B cell (primary cell): ENCODE data around the gene ACOX2. TPM values are rescaled to one million over a fixed set of nuclear protein-coding genes. Genes with fewer than 3 reads are reported as not detected.

Source experiments
- ATAC-seq: fragments of 200-7000 bp; cut with Tn5 transposase; one replicate; pipeline ENCODE4 v1.10.0; 2021; ENCODE audit warnings: low read depth, mild to moderate bottlenecking, moderate number of reproducible peaks, moderate library complexity
- CTCF ChIA-PET: fragments of 350-600 bp; sonication (Branson Sonifier 250); formaldehyde crosslinking; loops from one replicate; lab custom pipeline; 2021; ENCODE audit warnings: antibody characterized with exemption, inconsistent platforms; lab: Charles Lee
- POLR2A ChIA-PET: fragments of 350-600 bp; sonication (Branson Sonifier 250); formaldehyde crosslinking; loops from one replicate; lab custom pipeline; 2021; ENCODE audit warnings: antibody characterized with exemption; lab: Charles Lee
- DNase-seq: peaks from one replicate; pipeline ENCODE4 v3.0.0; 2013
- H2AFZ ChIP-seq: 2 replicates; pipeline ENCODE4 v1.6.1; 2012; ENCODE audit warnings: mild to moderate bottlenecking, low read depth, low read length; ENCODE audit not compliant: insufficient read depth, poor library complexity, severe bottlenecking
- H3K27ac ChIP-seq, 2 donors: 1 replicate in 1 of 2; 2 replicates in 1 of 2; pipeline ENCODE4 v1.5.1; 2012 to 2013; ENCODE audit warnings: low read length in 2 of 2, mild to moderate bottlenecking in 2 of 2, moderate library complexity in 1 of 2
- H3K27me3 ChIP-seq, 4 experiments: fragments of 200-600 bp in 1 of 4; sonication (generic) in 1 of 4; replicated peaks in 1 of 4; 1 replicate in 2 of 4; 2 replicates in 2 of 4; pipeline versions ENCODE4 v1.6.1 to v1.7.0; 2013 to 2016; ENCODE audit warnings: low read length in 3 of 4, mild to moderate bottlenecking in 2 of 4, mixed read lengths in 1 of 4, moderate library complexity in 1 of 4; ENCODE audit not compliant: insufficient read depth in 4 of 4, control insufficient read depth in 3 of 4; ENCODE audit errors: control extremely low read depth in 1 of 4
- H3K36me3 ChIP-seq, 2 experiments: replicated peaks in 1 of 2; 1 replicate in 1 of 2; 2 replicates in 1 of 2; pipeline versions ENCODE4 v1.6.1 to v1.7.1; 2013; ENCODE audit warnings: low read length in 1 of 2; ENCODE audit not compliant: insufficient read depth in 2 of 2, control insufficient read depth in 1 of 2; ENCODE audit errors: control extremely low read depth in 1 of 2, extremely low read depth in 1 of 2
- H3K4me1 ChIP-seq, 2 donors: fragments of 200-600 bp in 1 of 2; sonication (generic) in 1 of 2; 1 replicate in 1 of 2; 2 replicates in 1 of 2; pipeline versions ENCODE4 v1.5.1 to v1.6.1; 2013 to 2017; ENCODE audit warnings: low read length in 2 of 2; ENCODE audit not compliant: control insufficient read depth in 2 of 2, insufficient read depth in 2 of 2
- H3K4me2 ChIP-seq: replicated peaks from 2 replicates; pipeline ENCODE3; 2012; ENCODE audit warnings: mild to moderate bottlenecking, low read depth, low read length; ENCODE audit not compliant: poor library complexity, severe bottlenecking
- H3K4me3 ChIP-seq, 5 experiments: fragments of 200-600 bp in 1 of 5; sonication (generic) in 1 of 5; 1 replicate in 3 of 5; 2 replicates in 2 of 5; pipeline versions ENCODE4 v1.5.1 to v1.7.0; 2011 to 2016; ENCODE audit warnings: low read length in 4 of 5, mild to moderate bottlenecking in 4 of 5, low read depth in 2 of 5, control low read depth in 1 of 5, moderate library complexity in 1 of 5; ENCODE audit not compliant: insufficient read depth in 1 of 5; ENCODE audit errors: control extremely low read depth in 1 of 5, extremely low read depth in 1 of 5
- H3K79me2 ChIP-seq: fragments of 200-600 bp; sonication (generic); one replicate; pipeline ENCODE4 v1.6.0; 2016; ENCODE audit warnings: low read length; ENCODE audit not compliant: control insufficient read depth, insufficient read depth
- H3K9ac ChIP-seq: fragments of 200-600 bp; sonication (generic); 2 replicates; pipeline ENCODE4 v1.6.1; 2017; ENCODE audit warnings: mild to moderate bottlenecking, low read length, moderate library complexity
- H3K9me3 ChIP-seq, 3 donors: one replicate each; pipeline versions ENCODE4 v1.6.1 to v1.7.1; 2013; ENCODE audit warnings: low read length in 2 of 3; ENCODE audit not compliant: control insufficient read depth in 2 of 3, insufficient read depth in 1 of 3; ENCODE audit errors: control extremely low read depth in 1 of 3
- H4K20me1 ChIP-seq: 2 replicates; pipeline ENCODE4 v1.6.0; 2012; ENCODE audit warnings: mild to moderate bottlenecking, low read length; ENCODE audit not compliant: insufficient read depth, control insufficient read depth, poor library complexity, severe bottlenecking
- H3K27ac Mint-ChIP-seq: one replicate; pipeline ENCODE4 v1.8.0; 2021; ENCODE audit warnings: mixed read lengths
- H3K27me3 Mint-ChIP-seq: one replicate; pipeline ENCODE4 v1.8.0; 2021; ENCODE audit warnings: mixed read lengths
- H3K4me1 Mint-ChIP-seq: one replicate; pipeline ENCODE4 v1.8.0; 2021; ENCODE audit warnings: mixed read lengths
- H3K4me3 Mint-ChIP-seq: one replicate; pipeline ENCODE4 v1.8.0; 2021; ENCODE audit warnings: mixed read lengths
- H3K9me3 Mint-ChIP-seq: one replicate; pipeline ENCODE4 v1.8.0; 2022; ENCODE audit warnings: mixed read lengths; ENCODE audit not compliant: insufficient read depth
- EZH2 ChIP-seq: IDR thresholded peaks from 2 replicates; pipeline ENCODE4 v1.6.1; 2012; ENCODE audit warnings: borderline replicate concordance, low read depth, mild to moderate bottlenecking, moderate library complexity, low read length; ENCODE audit not compliant: insufficient read depth, poor library complexity, severe bottlenecking
- WGBS: methylation state at CpG from one replicate; pipeline ENCODE4 v1.1.5; 2013; ENCODE audit warnings: missing lambda C conversion rate; ENCODE audit not compliant: insufficient coverage; 5-methylcytosine and 5-hydroxymethylcytosine counted together
- intact Hi-C: fragments of 100-400 bp; cut with micrococcal nuclease; formaldehyde crosslinking; loops from one replicate; pipeline ENCODE4 v1.10.0; 2022
- polyA plus RNA-seq: library from polyadenylated mRNA; depleted of rRNA; stranded (reverse); fragments of >200 nt; gene quantifications from 2 replicates; pipeline ENCODE4 v1.2.3, GENCODE V29; 2012
- total RNA-seq, 2 donors: library from RNA; stranded (reverse); fragments of 120-200 nt in 1 of 2; gene quantifications; 1 replicate in 1 of 2; 2 replicates in 1 of 2; pipeline versions ENCODE4 v1.2.3 to v1.2.4, GENCODE V29; 2013 to 2022
- TF ChIP-seq, protein P1 (sequence below): fragments of 200-600 bp; IDR thresholded peaks from one replicate; pipeline ENCODE4 v1.8.0; 2022; ENCODE audit warnings: antibody characterized with exemption, mild to moderate bottlenecking

The ACOX2 gene
- total and polyA plus RNA-seq, 2 donors (not counting 1 experiment from before 2014, with no cell fraction given): not detected

DNA sequence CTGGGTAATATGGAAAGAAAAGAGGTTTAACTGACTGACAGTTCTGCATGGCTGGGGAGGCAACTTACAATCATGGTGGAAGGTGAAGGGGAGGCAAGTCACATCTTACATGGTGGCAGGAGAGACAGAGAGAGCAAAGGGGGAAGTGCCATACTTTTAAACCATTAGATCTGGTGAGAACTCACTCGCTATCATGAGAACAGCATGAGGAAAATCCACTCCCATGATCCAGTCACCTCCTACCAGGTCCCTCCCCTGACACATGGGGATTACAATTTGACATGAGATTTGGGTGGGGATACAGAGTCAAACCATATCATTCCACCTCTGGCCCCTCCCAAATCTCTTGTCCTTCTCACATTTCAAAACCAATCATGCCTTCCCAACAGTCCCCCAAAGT lies 16.0 kb upstream of the ACOX2 start:
- H3K27ac ChIP-seq: no peak overlapping the region
- intact Hi-C loops: no loop called here
- H3K9ac ChIP-seq: no peak overlapping the region
- no peak overlapping the region for H3K4me3 Mint-ChIP-seq
- H3K9me3 Mint-ChIP-seq: peaks cover 2% of the 10 kb centered on the region
- H3K27me3 Mint-ChIP-seq: peaks cover 25% of the 10 kb centered on the region
- H3K27ac Mint-ChIP-seq: no peak overlapping the region
- H3K4me2 ChIP-seq: no peak overlapping the region
- DNase-seq (no peak), ATAC-seq (no peak)
- peaks cover 0 to 3% (median 0%) of the 10 kb centered on the region in 4 experiments for H3K27me3 ChIP-seq
- no peaks in the 10 kb centered on the region for H3K4me1 Mint-ChIP-seq
- no peaks in the 10 kb centered on the region for H3K36me3 ChIP-seq
- H3K4me1 ChIP-seq: no peaks in the 10 kb centered on the region
- TF ChIP-seq, protein P1, sequence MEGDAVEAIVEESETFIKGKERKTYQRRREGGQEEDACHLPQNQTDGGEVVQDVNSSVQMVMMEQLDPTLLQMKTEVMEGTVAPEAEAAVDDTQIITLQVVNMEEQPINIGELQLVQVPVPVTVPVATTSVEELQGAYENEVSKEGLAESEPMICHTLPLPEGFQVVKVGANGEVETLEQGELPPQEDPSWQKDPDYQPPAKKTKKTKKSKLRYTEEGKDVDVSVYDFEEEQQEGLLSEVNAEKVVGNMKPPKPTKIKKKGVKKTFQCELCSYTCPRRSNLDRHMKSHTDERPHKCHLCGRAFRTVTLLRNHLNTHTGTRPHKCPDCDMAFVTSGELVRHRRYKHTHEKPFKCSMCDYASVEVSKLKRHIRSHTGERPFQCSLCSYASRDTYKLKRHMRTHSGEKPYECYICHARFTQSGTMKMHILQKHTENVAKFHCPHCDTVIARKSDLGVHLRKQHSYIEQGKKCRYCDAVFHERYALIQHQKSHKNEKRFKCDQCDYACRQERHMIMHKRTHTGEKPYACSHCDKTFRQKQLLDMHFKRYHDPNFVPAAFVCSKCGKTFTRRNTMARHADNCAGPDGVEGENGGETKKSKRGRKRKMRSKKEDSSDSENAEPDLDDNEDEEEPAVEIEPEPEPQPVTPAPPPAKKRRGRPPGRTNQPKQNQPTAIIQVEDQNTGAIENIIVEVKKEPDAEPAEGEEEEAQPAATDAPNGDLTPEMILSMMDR: no peak
- CTCF ChIA-PET: no interaction called here
- POLR2A ChIA-PET: no interaction called here
- H3K9me3 ChIP-seq: peaks cover 0 to 11% (median 0%) of the 10 kb centered on the region in 3 donors
- WGBS: no CpG with 5 or more reads among the region's 1 CpG
- H3K79me2 ChIP-seq: no peaks in the 10 kb centered on the region
- H2AFZ ChIP-seq: no peak overlapping the region
- no peak overlapping the region for H3K4me3 ChIP-seq
- no peaks in the 10 kb centered on the region for H4K20me1 ChIP-seq

DNA sequence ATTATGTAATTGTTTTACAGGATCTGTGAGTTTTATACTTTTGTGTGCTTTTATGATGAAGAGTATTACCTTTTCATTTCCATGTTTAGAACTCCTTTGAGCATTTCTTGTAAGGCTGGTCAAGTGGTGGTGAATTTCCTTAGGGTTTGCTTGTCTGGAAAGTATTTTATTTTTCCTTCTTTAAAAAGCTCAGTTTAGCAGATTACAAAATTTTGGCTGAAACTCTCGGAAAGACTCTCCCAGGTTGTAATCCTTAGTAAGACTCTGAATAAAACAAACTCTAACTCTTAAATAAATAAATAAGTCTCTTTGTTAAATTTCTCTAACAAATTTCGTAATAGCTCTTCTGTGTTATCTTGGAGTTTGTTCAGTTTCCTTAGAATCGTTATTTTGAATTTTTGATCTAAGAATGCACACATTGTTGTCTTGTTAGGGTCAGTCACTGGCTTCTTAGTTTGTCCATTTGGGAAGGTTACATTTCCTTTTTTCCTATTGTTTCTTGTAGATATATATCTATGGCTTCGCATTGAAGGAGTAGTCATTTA lies 14.7 kb upstream of the ACOX2 start:
- Histone ChIP-seq H3K4me2 (no peak overlapping the region), H2AFZ (no peak overlapping the region), H3K27me3 (peaks cover 0 to 5% (median 2%) of the 10 kb centered on the region in 4 experiments), H3K27ac (no peak overlapping the region), H4K20me1 (no peaks in the 10 kb centered on the region), H3K79me2 (no peaks in the 10 kb centered on the region), H3K4me3 (no peak overlapping the region), H3K9ac (no peak overlapping the region), H3K36me3 (no peaks in the 10 kb centered on the region), H3K9me3 (peaks cover 0 to 11% (median 0%) of the 10 kb centered on the region in 3 donors), H3K4me1 (no peaks in the 10 kb centered on the region)
- Mint-ChIP-seq H3K9me3 (peaks cover 2% of the 10 kb centered on the region), H3K4me1 (no peaks in the 10 kb centered on the region), H3K27ac (no peak overlapping the region), H3K27me3 (peaks cover 15% of the 10 kb centered on the region), H3K4me3 (no peak overlapping the region)
- no peak for DNase-seq
- WGBS: no CpG with 5 or more reads among the region's 4 CpGs
- ChIA-PET POLR2A (no interaction called here), CTCF (no interaction called here)
- ATAC-seq: no peak
- intact Hi-C loops: no loop called here
- TF ChIP-seq EZH2: no peak
- TF ChIP-seq, protein P1: no peak
